Cardiac septum (tissue), 1 donor: ENCODE results near the gene ARID1B. TPM values are rescaled to one million over a fixed set of nuclear protein-coding genes. Genes with fewer than 3 reads are reported as not detected.

ENCODE experiments used
- DNase-seq: peaks from one replicate; pipeline ENCODE4 v3.0.0-alpha.2; 2020; ENCODE audit warnings: low spot score
- intact Hi-C: fragments of 100-400 bp; cut with DNase I; formaldehyde crosslinking; loops from one replicate; pipeline ENCODE4 v1.14.0; 2022
- total RNA-seq: library from RNA; stranded (reverse); fragmentation: NEBNext Ultra II Directional; extraction: Animal tissue kit (Norgen Biotek cat#: 25700); gene quantifications from one replicate; pipeline ENCODE4 v1.2.1, GENCODE V29; 2021
- donor health status: DM: no; HTN: no; CAD: no.

ARID1B gene
- total RNA-seq, 1 donor from 2014 or later = 61.1 TPM

GRCh38 chr6:156814036-156814581 lies 36.9 kb downstream of the ARID1B start:
- intact Hi-C loops = no loop called here
- no peak for DNase-seq

DNA sequence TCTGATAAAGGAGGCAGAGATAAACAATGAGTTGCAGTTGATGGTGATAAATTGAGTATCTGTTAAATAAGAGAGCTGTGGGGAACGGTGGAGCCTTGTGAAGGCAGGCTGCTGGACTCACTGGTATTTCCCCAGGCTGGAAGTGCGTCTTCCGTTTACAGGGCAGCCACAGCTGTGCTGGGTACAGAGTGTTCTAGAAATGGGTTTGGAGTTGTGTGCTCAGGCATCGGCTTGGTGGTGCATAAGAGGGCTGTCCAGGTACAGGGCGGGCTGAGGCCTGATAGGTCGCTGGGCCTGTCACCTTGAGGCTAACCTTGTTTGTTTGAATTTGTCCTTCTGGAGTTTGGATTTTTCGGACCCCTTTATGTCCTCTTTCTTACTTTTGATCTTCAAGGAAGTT lies 39.3 kb downstream of the ARID1B start:
- DNase-seq = no peak
- intact Hi-C loops = no loop called here

DNA sequence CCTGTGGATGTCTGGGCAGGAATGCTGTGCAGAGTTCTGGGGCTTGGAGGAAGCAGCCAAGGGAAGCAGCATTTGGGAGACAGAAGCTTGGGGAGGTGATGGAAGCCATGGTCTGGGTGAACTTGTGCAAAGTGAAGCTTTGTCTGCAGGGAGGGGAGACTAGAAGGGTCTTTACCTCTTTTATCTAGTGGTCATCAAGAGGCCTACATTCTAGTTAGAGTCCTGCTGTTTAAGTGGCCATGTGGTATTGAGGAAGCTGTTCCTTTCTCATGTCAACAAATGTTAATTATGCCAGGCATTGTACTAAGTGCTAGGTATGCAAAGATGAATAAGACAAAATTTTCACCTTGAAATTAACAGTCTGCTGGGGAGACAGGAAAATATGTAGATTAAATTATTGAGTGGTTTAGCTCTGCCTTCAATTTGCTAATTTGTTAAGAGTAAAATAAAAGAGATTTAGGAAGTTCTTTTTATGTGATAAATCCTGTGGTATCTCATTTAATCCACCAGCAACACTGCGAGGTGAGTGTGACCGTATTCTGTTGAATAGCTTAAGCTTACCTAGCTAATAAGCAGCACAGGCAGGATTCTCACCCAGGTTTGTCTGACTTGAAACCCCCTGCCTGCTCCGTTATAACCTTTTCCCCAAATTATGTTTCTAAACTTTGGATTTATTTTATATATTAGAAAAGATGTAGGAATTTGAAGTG lies 43.1 kb downstream of the ARID1B start:
- DNase-seq = no peak
- intact Hi-C loops = no loop called here

- intact Hi-C loops = no loop called here
Measured at GRCh38 chr6:156821707-156822106, 44.5 kb downstream of the ARID1B start.

GRCh38 chr6:156822747-156823206 lies 45.6 kb downstream of the ARID1B start:
- intact Hi-C loops = no loop called here

More at GRCh38 chr6:156821707-156822106, 44.5 kb downstream of the ARID1B start:
- no peak for DNase-seq

GRCh38 chr6:156824142-156824541 lies 47.0 kb downstream of the ARID1B start:
- intact Hi-C loops = no loop called here
- DNase-seq = no peak

More at GRCh38 chr6:156822747-156823206, 45.6 kb downstream of the ARID1B start:
- no peak for DNase-seq

DNA sequence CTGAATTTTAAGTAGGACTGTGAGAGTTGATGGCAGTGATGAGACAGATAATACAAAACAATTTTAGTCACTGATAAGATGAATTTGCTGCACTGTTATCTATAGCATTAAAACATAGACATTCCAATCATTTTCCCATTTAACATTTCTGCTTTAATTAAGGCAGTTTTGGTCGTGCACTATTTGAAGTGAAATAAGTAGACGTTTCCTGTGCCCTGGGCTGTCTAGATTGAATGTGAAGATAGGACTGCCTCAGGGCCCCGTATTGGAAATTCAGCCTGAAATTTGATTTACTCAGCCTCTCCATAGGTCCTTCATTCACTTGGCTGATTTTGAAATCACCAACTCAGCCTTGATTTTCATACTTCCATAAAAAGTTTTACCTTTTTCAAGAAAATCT lies 48.3 kb downstream of the ARID1B start:
- intact Hi-C loops = no loop called here
- DNase-seq = no peak

- no peak for DNase-seq
- intact Hi-C loops = no loop called here
Measured at GRCh38 chr6:156826290-156826955, 49.2 kb downstream of the ARID1B start.

GRCh38 chr6:156827382-156827781 lies 50.2 kb downstream of the ARID1B start:
- intact Hi-C loops = no loop called here
- no peak for DNase-seq

DNA sequence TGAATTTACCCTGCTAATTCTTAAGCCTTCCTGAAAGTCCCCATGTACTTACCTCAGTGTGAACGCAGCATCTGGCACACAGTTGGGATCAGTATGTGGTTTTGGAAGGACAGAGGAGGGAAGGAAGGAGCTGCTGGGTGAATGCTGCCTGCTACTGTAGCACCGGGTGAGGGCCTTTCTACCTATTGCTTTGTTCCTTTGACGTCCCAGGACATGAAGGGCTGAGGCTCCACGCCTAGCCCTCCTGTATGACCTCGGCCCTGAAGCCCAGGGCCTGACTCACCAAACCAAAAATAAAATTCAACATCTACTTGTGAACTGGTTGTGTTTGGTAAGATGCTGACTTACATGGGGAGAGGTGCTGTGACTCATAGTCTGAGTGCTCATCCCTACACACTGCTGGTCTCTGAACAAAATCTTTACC lies 51.1 kb downstream of the ARID1B start:
- intact Hi-C loops = no loop called here
- DNase-seq = no peak

DNA sequence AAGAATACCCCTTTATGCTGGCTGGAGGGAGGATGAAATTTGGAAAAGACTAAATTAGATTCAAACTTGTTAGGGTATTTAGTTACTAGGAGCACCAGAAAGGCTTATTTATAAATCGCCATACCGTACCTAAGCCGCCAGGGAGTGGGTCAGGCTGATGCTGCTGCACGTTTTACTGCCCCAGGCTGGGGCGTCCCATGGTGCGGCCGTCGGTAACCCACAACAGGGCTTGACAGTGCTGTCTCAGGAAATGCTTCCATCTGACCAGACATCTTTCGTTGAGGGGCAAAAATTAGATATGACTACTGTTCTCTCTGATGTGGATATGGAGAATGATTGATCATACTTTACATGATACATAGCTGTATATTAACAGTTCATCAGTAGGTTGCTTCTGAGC lies 52.9 kb downstream of the ARID1B start:
- no peak for DNase-seq
- intact Hi-C loops = no loop called here

DNA sequence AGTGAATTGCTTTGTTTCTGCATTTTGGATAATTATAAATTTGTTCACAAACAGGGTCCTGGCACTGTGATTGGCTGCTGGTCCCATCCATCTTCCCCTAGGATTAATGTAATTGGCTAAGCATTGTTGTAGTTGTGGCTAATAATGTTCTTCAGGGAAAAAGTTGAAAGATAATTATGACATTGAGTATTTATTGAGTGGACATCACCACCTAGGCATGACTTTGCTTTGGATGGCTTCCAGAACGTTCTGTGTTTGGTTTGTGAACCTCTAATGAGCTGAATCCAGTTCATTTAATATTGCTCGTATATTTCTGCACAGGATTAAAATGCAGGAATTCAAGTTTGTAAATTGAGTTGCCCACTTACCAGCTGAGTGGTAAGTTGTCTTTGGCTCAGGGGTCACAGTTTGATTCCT lies 55.1 kb downstream of the ARID1B start:
- intact Hi-C loops = no loop called here
- DNase-seq = no peak

- intact Hi-C loops = no loop called here
- DNase-seq = no peak
Measured at GRCh38 chr6:156832669-156833068, 55.5 kb downstream of the ARID1B start.

DNA sequence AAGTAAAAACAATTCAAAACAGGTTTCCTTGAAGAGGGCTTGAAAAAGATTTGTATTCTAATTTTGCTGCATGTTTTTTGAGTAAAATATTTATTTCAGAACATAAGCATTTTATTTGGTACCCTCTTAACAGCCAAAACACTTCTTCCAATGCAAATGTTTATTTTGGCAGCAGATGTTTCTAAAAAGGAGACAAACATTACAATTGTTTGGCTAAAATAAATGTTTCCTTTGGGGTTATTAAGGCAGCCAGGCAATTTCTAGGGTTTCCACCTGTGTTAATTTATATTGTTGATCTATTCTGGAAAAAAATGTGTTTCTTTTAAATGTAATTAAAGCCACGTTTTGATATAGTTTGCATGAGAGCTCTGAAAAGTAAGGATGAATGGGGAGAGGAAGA lies 56.6 kb downstream of the ARID1B start:
- DNase-seq = no peak
- intact Hi-C loops = no loop called here

DNA sequence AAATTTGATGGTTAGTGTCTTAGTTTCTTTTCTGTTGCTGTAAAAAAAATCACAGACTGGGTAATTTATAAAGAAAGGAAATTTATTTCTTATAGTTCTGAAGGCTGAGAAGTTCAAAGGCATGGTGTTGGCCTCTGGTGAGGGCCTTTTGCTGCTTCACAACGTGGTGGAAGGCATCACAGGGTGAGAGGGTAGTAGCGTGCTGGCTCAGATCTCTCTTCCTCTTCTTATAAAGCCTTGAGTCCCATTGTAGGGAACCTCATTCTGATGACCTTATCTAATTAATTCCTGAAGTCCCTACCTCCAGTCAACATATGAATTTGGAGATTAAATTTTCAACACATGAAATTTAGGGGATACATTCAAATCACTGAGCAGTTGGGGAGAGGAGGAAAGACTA lies 62.0 kb downstream of the ARID1B start:
- intact Hi-C loops = no loop called here

DNA sequence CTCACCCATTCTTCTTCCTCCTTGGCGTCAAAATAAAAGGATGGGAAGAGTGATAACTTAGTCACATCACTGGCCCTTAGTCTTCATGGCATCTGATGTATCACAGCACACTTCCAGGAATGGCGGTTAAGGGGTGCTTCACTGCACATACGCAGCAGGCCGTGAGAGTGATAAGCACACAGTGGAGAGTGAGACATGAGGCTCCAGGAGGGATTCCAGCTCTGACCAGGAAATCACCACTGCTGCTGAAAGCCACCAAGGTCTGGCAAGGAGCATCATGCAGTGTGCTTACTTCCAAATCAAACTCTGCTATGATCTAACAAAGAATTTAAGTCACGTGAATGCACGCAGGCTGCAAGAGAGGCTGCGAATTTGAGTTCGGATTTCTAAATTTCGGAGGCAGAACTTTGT lies 62.4 kb downstream of the ARID1B start:
- DNase-seq = peak; percentile 82
- intact Hi-C loops = loop anchor here (10.0 kb wide), 1 partner anchor 155 kb away; no protein-coding TSS in a partner anchor

More for the DNA sequence above, 62.0 kb downstream of the ARID1B start:
- DNase-seq = no peak

DNA sequence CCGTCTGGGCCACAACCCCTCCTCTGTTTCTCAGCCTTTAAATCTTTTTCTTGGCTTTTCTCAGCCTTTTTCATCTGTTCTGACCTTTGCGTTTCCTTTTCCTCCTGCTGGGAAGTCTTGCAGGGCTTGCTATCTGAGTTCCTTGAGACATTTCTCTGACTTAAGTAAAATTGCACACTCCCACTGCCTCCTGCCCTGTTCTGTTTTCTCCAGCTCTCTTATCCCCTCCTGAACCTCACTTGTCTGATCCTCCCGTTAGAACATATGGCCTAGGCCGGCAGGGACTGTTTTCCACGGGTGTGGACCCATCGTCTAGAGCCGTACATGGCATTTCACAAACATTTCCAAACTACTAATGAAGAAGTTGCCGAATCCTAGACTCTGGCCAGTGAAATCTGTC lies 63.0 kb downstream of the ARID1B start:
- intact Hi-C loops = loop anchor here (10.0 kb wide), 1 partner anchor 155 kb away; no protein-coding TSS in a partner anchor
- no peak for DNase-seq

- no peak for DNase-seq
- intact Hi-C loops = loop anchor here (10.0 kb wide), 1 partner anchor 156 kb away; no protein-coding TSS in a partner anchor
Measured at GRCh38 chr6:156840606-156841005, 63.4 kb downstream of the ARID1B start.

DNA sequence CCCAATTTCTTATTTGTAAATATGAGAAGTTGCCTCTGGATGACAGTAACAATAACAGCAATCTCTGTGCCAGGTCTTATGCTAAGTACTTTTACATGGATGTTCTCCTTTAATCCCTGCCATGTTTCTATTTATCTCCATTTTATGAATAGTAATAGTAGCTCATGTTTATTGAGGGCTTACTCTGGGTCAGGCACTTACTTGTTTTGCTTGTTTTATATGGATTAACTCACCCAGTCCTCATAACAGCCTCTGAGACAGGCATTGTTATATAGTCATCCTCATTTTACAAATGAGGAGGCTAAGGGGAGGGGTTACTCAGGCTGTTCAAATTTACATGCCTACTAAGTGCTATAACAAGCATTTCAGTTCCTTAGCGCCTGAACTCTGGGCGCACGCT lies 64.3 kb downstream of the ARID1B start:
- intact Hi-C loops = loop anchor here (10.0 kb wide), 1 partner anchor 157 kb away; no protein-coding TSS in a partner anchor
- DNase-seq = no peak

GRCh38 chr6:156842598-156843250 lies 65.5 kb downstream of the ARID1B start:
- DNase-seq = no peak
- intact Hi-C loops = loop anchor here (10.0 kb wide), 1 partner anchor 158 kb away; no protein-coding TSS in a partner anchor
